Fibroblast of mammary gland (primary cell): ENCODE results near the gene C1QA.

Experiments
- DNase-seq: peaks from one replicate; pipeline ENCODE4 v3.0.0-alpha.2; 2010; ENCODE audit warnings: low read depth
- H3K4me3 ChIP-seq: 2 replicates; pipeline ENCODE4 v1.5.1; 2011; ENCODE audit warnings: low read depth, mild to moderate bottlenecking, low read length, moderate library complexity; ENCODE audit not compliant: control insufficient read depth
- CTCF ChIP-seq: conservative IDR thresholded peaks from 2 replicates; pipeline ENCODE4 v1.5.1; 2011; ENCODE audit warnings: low read depth, low read length, inconsistent platforms; ENCODE audit not compliant: control insufficient read depth, insufficient read depth

The C1QA gene

GRCh38 chr1:22652881-22653316 is 16.5 kb downstream of the C1QA start, which contains the start of gene C1QB:
Gene C1QB (plus strand): TSS chr1:22653236. CDS start chr1:22659463, 6,227 bp downstream.
- TF ChIP-seq CTCF = no peak
- no peak within 1 kb of the TSS for H3K4me3 ChIP-seq
- DNase-seq = no peak

- DNase-seq = no peak
- no peak for TF ChIP-seq CTCF
- H3K4me3 ChIP-seq = no peak overlapping the region
These were observed 18.3 kb downstream of the C1QA start for GRCh38 chr1:22654692-22655091.

- no peak for DNase-seq
- TF ChIP-seq CTCF = no peak
- no peak overlapping the region for H3K4me3 ChIP-seq
These were observed 22.1 kb downstream of the C1QA start for GRCh38 chr1:22658385-22659163.

- no peak overlapping the region for H3K4me3 ChIP-seq
- TF ChIP-seq CTCF = no peak
- no peak for DNase-seq
These were observed 24.4 kb downstream of the C1QA start for GRCh38 chr1:22660716-22661241.

- no peak for TF ChIP-seq CTCF
- H3K4me3 ChIP-seq = no peak overlapping the region
- DNase-seq = no peak
These were observed 25.5 kb downstream of the C1QA start for GRCh38 chr1:22661880-22662279.

- DNase-seq = no peak
- no peak for TF ChIP-seq CTCF
- H3K4me3 ChIP-seq = no peak overlapping the region
These were observed 25.9 kb downstream of the C1QA start for GRCh38 chr1:22662318-22662717.
